Ascending aorta (tissue), 2 donors: ENCODE data around the gene CCL17. TPM values are rescaled to one million over a fixed set of nuclear protein-coding genes. Genes with fewer than 3 reads are reported as not detected.

ENCODE experiments used
- DNase-seq, 2 donors: peaks; one replicate each; pipeline ENCODE4 v3.0.0-alpha.2; 2019; ENCODE audit warnings: low spot score in 2 of 2
- H3K27ac ChIP-seq, 2 donors: fragments of 200-600 bp; sonication (generic); one replicate each; pipeline ENCODE4 v1.5.1; 2016 to 2017; ENCODE audit warnings: mild to moderate bottlenecking in 1 of 2
- H3K27me3 ChIP-seq: fragments of 200-600 bp; sonication (generic); one replicate; pipeline ENCODE4 v1.5.1; 2017
- H3K36me3 ChIP-seq, 2 donors: fragments of 200-600 bp; sonication (generic); one replicate each; pipeline ENCODE4 v1.5.1; 2016
- H3K4me1 ChIP-seq, 2 donors: fragments of 200-600 bp; sonication (generic); one replicate each; pipeline ENCODE4 v1.5.1; 2016 to 2017; ENCODE audit warnings: mild to moderate bottlenecking in 1 of 2
- H3K4me3 ChIP-seq, 2 donors: fragments of 200-600 bp; sonication (generic); one replicate each; pipeline ENCODE4 v1.5.1; 2016 to 2017; ENCODE audit warnings: mild to moderate bottlenecking in 1 of 2
- H3K9me3 ChIP-seq, 2 donors: fragments of 200-600 bp; sonication (generic); one replicate each; pipeline ENCODE4 v1.5.1; 2016
- intact Hi-C: fragments of 100-400 bp; cut with DNase I; formaldehyde crosslinking; loops from one replicate; pipeline ENCODE4 v1.15.1; 2023
- total RNA-seq: library from RNA; depleted of rRNA; stranded (reverse); fragments of >200 nt; gene quantifications from one replicate; pipeline ENCODE4 v1.1.0, GENCODE V29; 2016
- TF ChIP-seq, protein P1 (sequence below), 3 experiments: fragments of 200-600 bp in 2 of 3; fragments of 450-650 bp in 1 of 3; sonication (generic) in 2 of 3; IDR thresholded peaks; one replicate each; pipeline ENCODE4 v1.5.1; 2016 to 2019; ENCODE audit warnings: antibody characterized with exemption in 3 of 3, mild to moderate bottlenecking in 1 of 3, moderate library complexity in 1 of 3

Gene CCL17
- total RNA-seq, 1 donor from 2014 or later = not detected

DNA sequence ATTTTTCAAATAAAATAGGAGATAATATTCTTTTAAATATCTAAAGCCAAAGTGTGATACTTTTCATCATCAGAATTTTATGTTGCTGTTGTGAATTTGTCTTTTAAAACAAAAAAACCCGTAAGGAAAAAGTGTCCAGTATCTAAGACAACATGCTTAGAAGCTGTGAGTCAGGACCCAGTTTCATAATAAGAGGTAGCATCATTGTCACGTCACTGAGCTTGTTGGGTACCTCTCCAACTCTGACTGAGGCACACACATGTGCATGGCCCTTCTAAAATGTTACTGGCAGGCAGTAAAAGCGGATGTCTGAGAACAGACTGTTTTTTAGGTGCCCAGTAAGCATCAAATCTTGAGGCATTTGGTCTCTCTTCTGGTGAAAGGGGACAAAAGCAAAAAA lies 40.1 kb downstream of the CCL17 start:
- intact Hi-C loops = loop anchor here (5.0 to 10.0 kb wide), 2 partner anchors 93 to 290 kb away; partner anchors contain the start of genes CCDC102A and KATNB1
- peaks cover 2 to 8% of the 10 kb centered on the region in 2 donors for H3K36me3 ChIP-seq
- TF ChIP-seq, protein P1, sequence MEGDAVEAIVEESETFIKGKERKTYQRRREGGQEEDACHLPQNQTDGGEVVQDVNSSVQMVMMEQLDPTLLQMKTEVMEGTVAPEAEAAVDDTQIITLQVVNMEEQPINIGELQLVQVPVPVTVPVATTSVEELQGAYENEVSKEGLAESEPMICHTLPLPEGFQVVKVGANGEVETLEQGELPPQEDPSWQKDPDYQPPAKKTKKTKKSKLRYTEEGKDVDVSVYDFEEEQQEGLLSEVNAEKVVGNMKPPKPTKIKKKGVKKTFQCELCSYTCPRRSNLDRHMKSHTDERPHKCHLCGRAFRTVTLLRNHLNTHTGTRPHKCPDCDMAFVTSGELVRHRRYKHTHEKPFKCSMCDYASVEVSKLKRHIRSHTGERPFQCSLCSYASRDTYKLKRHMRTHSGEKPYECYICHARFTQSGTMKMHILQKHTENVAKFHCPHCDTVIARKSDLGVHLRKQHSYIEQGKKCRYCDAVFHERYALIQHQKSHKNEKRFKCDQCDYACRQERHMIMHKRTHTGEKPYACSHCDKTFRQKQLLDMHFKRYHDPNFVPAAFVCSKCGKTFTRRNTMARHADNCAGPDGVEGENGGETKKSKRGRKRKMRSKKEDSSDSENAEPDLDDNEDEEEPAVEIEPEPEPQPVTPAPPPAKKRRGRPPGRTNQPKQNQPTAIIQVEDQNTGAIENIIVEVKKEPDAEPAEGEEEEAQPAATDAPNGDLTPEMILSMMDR (IDR thresholded peaks at IDR 0.05) = no peak
- no peaks in the 10 kb centered on the region for H3K9me3 ChIP-seq
- peaks cover 0 to 21% of the 10 kb centered on the region in 2 donors for H3K4me1 ChIP-seq
- H3K27me3 ChIP-seq = no peaks in the 10 kb centered on the region
- no peak for DNase-seq
- H3K27ac ChIP-seq = no peak overlapping the region
- no peak overlapping the region for H3K4me3 ChIP-seq

DNA sequence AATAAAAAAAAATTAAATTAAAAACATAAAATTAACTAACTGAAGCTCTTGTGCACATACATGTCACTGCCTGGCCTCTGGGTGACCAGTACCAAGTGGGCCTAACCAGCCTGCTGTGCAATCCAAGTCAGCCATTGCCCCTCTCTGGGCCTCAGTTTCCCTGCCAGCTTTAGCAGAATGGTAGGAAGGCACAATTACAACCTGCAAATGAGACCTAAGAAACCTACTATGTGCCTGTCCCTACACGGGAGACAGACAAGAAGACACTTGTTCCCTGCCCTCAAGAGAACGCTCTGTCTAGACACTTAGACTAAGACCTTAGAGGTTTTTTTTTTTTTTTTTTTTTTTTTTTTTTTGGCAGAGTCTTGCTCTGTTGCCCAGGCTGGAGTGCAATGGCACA lies 40.9 kb downstream of the CCL17 start:
- no peak overlapping the region for H3K27ac ChIP-seq
- H3K9me3 ChIP-seq = no peaks in the 10 kb centered on the region
- H3K36me3 ChIP-seq = no peaks in the 10 kb centered on the region
- no peak for DNase-seq
- peaks cover 0 to 21% of the 10 kb centered on the region in 2 donors for H3K4me1 ChIP-seq
- H3K4me3 ChIP-seq = no peak overlapping the region
- intact Hi-C loops = loop anchor here (5.0 to 10.0 kb wide), 2 partner anchors 92 to 289 kb away; partner anchors contain the start of genes CCDC102A and KATNB1
- no peaks in the 10 kb centered on the region for H3K27me3 ChIP-seq
- TF ChIP-seq, protein P1 (IDR thresholded peaks at IDR 0.05) = no peak

DNA sequence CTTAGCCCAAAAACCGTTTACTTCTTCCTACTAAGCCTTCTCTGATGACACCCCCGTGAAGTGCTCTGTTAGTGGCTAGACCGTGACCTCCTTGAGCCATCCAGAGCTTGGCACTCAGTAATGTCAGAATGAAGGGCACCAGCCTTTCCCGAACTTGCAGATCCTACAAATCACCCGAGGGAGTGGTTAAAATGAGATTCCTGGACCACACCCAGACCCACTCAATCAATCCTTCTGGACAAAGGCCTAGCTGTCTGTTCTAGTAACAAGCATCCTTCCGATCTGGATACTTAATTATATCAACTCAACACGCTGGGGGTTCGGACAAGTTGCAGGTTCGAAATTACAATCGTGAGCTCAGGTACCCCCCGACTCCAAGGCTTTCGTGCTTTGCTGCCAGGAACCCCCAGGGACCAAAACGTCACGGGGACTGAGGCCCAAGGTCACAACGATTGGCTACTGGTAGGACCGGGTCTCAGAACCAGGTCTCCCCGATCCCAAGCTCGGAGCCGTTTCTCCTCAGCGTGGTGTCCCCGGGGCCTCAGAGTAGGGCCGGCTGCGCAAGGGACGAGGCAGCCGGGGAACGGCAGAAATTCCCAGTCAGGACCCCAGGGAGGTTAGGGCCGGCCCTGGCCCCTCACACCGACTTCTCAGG lies 42.1 kb downstream of the CCL17 start:
- intact Hi-C loops = loop anchor here (1.0 to 10.0 kb wide), 5 partner anchors 16 to 288 kb away; partner anchors contain the start of genes CCDC102A, DOK4, KATNB1 and POLR2C
- peak overlapping the region; percentile 90 to 95 for H3K4me3 ChIP-seq
- H3K27ac ChIP-seq = peak overlapping the region; percentile 86 to 87
- H3K27me3 ChIP-seq = no peaks in the 10 kb centered on the region
- TF ChIP-seq, protein P1 (IDR thresholded peaks at IDR 0.05) = no peak
- peaks cover 0 to 6% of the 10 kb centered on the region in 2 donors for H3K36me3 ChIP-seq
- DNase-seq = peak in 1 of 2 donors; percentile 72
- H3K4me1 ChIP-seq = peaks cover 0 to 21% of the 10 kb centered on the region in 2 donors
- H3K9me3 ChIP-seq = no peaks in the 10 kb centered on the region

DNA sequence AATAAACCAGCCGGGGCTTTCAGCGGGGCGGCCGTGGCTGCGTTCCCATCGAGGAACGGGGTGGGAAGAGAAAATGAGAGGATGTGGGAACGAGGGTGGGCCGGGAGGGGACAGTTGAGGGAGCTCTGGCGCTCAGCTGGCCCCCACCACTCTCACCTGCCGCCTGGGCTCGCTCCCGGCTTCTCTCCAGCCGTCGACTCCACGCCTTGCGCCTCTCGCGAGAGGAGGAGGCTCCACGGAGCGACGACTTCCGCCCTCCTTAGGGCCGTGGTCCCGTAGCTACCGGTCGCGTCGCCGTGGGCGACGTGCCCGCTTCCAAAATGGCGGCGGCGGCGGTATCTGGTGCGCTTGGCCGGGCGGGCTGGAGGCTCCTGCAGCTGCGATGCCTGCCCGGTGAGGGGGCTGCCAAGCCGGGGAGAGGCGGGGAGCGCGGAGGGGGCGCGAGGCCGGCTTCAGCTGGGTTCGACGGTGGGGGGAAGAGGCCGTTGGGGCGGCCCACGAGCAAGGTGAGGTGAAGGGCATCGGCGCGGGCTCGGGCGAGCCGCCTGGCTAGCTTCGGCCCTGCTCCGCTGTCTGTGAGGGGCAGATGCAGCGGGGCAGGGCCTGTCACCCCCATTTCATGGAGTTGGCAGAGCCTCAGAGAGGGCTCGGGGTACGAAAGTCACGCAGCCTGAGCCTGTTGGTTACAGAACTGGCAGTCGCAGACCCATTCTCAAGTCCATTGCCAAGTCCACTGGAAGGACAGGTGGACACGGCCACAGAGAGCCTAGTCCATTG lies 42.8 kb downstream of the CCL17 start, which contains the start of the genes CIAPIN1 and COQ9:
Gene CIAPIN1 (minus strand): TSS at position 200 of the 777 bp plus-strand sequence. CDS start 6,457 bp downstream, outside the sequence.
Gene COQ9 (plus strand): TSS at position 294 of the 777 bp plus-strand sequence. CDS start 27 bp downstream, at position 321.
- peak; percentile 76 to 96 for DNase-seq
- H3K4me3 ChIP-seq = peak within 1 kb of the TSS; percentile 90 to 95
- intact Hi-C loops = loop anchor here (1.0 to 10.0 kb wide), 5 partner anchors 15 to 287 kb away; partner anchors contain the start of genes CCDC102A, DOK4, KATNB1 and POLR2C
- H3K4me1 ChIP-seq = peaks cover 0 to 21% of the 10 kb centered on the region in 2 donors
- H3K36me3 ChIP-seq = peaks cover 4 to 11% of the 10 kb centered on the region in 2 donors
- H3K9me3 ChIP-seq = no peaks in the 10 kb centered on the region
- peak within 1 kb of the TSS; percentile 86 to 87 for H3K27ac ChIP-seq
- TF ChIP-seq, protein P1 (IDR thresholded peaks at IDR 0.05) = no peak
- no peaks in the 10 kb centered on the region for H3K27me3 ChIP-seq

DNA sequence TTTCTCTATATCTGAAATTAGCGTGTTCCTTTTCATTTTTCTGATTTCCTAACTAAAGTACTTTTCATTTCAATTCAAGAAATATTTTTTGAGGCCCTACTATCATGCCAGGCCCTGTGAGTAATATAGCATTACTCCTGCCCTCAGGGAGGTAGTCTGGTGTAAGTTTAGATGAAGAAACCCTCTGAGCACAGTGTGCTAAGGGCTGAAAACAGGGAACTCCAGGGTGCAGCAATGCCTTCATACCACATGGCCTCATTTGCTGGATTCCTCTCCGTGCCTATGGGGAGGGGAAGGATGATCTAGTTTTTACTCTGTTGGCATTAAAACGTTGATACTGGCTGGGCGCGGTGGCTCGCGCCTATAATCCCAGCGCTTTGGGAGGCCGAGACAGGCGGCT lies 47.5 kb downstream of the CCL17 start:
- intact Hi-C loops = no loop called here
- peaks cover 0 to 7% of the 10 kb centered on the region in 2 donors for H3K4me1 ChIP-seq
- no peak overlapping the region for H3K27ac ChIP-seq
- DNase-seq = no peak
- no peaks in the 10 kb centered on the region for H3K27me3 ChIP-seq
- TF ChIP-seq, protein P1 (IDR thresholded peaks at IDR 0.05) = no peak
- peaks cover 24 to 53% of the 10 kb centered on the region in 2 donors for H3K36me3 ChIP-seq
- no peak overlapping the region for H3K4me3 ChIP-seq
- no peaks in the 10 kb centered on the region for H3K9me3 ChIP-seq
